Endothelial cell of umbilical vein (primary cell): ENCODE measurements around the gene BRF1. TPM values are rescaled to one million over a fixed set of nuclear protein-coding genes. Genes with fewer than 3 reads are reported as not detected.

Source experiments
- BruUV-seq: library from RNA; stranded (reverse); fragments of 400-500 nt; replicated peaks from 2 replicates; lab custom pipeline; 2021; lab: Mats Ljungman, UMichigan
- CTCF ChIA-PET: fragments of 300-600, 350-600 bp; sonication (Branson Sonifier 250); formaldehyde crosslinking; loops from one replicate; lab custom pipeline; 2021; ENCODE audit warnings: antibody characterized with exemption, inconsistent platforms; lab: Charles Lee
- POLR2A ChIA-PET: fragments of 300-600, 350-600 bp; sonication (Branson Sonifier 250); formaldehyde crosslinking; loops from one replicate; lab custom pipeline; 2021; ENCODE audit warnings: antibody characterized with exemption, inconsistent platforms; lab: Charles Lee
- DNase-seq: peaks from one replicate; pipeline ENCODE4 v3.0.0-alpha.2; 2011; ENCODE audit warnings: low read depth, low spot score
- FAIRE-seq: peaks from 2 replicates; lab custom pipeline; 2011; peaks lifted over from hg19 to GRCh38; lab: Jason Lieb, UNC
- H2AFZ ChIP-seq: 2 replicates; pipeline ENCODE4 v1.6.0; 2012; ENCODE audit warnings: low read depth, low read length, control low read depth, inconsistent platforms
- H3K27ac ChIP-seq: 2 replicates; pipeline ENCODE4 v1.5.1; 2011; ENCODE audit warnings: low read depth, mild to moderate bottlenecking, control low read depth, low read length, moderate library complexity; ENCODE audit not compliant: insufficient read depth
- H3K27me3 ChIP-seq, 2 experiments: 2 replicates each; pipeline versions ENCODE4 v1.6.0 to v1.6.1; 2011; ENCODE audit warnings: low read length in 2 of 2, mixed read lengths in 1 of 2; ENCODE audit not compliant: control insufficient read depth in 2 of 2, insufficient read depth in 2 of 2
- H3K36me3 ChIP-seq, 2 experiments: 2 replicates in 1 of 2; 3 replicates in 1 of 2; pipeline ENCODE4 v1.5.1; 2011; ENCODE audit warnings: low read length in 2 of 2, mild to moderate bottlenecking in 1 of 2, moderate library complexity in 1 of 2; ENCODE audit not compliant: control insufficient read depth in 2 of 2, insufficient read depth in 2 of 2; ENCODE audit errors: extremely low read depth in 1 of 2
- H3K4me1 ChIP-seq: 3 replicates; pipeline ENCODE4 v1.5.1; 2011; ENCODE audit warnings: mild to moderate bottlenecking, low read length; ENCODE audit not compliant: control insufficient read depth, insufficient read depth; ENCODE audit errors: extremely low read depth
- H3K4me2 ChIP-seq: 2 replicates; pipeline ENCODE4 v1.6.1; 2011; ENCODE audit warnings: low read length, control low read depth, mixed read lengths; ENCODE audit not compliant: insufficient read depth
- H3K4me3 ChIP-seq, 3 experiments: fragments of 200-600 bp in 1 of 3; sonication (generic), shearing (Covaris generic) in 1 of 3; replicated peaks in 1 of 3; 2 replicates each; pipeline ENCODE4 v1.5.1; 2011 to 2016; ENCODE audit warnings: control low read depth in 3 of 3, low read length in 3 of 3, mild to moderate bottlenecking in 2 of 3, inconsistent platforms in 1 of 3, low read depth in 1 of 3, moderate library complexity in 1 of 3; ENCODE audit not compliant: insufficient read depth in 1 of 3
- H3K79me2 ChIP-seq: 2 replicates; pipeline ENCODE4 v1.6.0; 2012; ENCODE audit warnings: low read length, inconsistent platforms; ENCODE audit not compliant: control insufficient read depth, insufficient read depth
- H3K9ac ChIP-seq: replicated peaks from 2 replicates; pipeline ENCODE3; 2011; ENCODE audit warnings: low read length, control low read depth; ENCODE audit not compliant: insufficient read depth; ENCODE audit errors: extremely low read depth
- H3K9me1 ChIP-seq: replicated peaks from 3 replicates; pipeline ENCODE4 v1.6.0; 2011; ENCODE audit warnings: mild to moderate bottlenecking, low read length; ENCODE audit not compliant: control insufficient read depth, insufficient read depth; ENCODE audit errors: extremely low read depth
- H3K9me3 ChIP-seq: replicated peaks from 2 replicates; pipeline ENCODE4 v1.5.1; 2012; ENCODE audit warnings: low read length, inconsistent platforms; ENCODE audit not compliant: control insufficient read depth, insufficient read depth
- H4K20me1 ChIP-seq: replicated peaks from 2 replicates; pipeline ENCODE3; 2011; ENCODE audit warnings: mild to moderate bottlenecking, low read length; ENCODE audit not compliant: control insufficient read depth, insufficient read depth; ENCODE audit errors: extremely low read depth
- EZH2 ChIP-seq: IDR thresholded peaks from 2 replicates; pipeline ENCODE4 v1.6.1; 2012; ENCODE audit warnings: borderline replicate concordance, low read depth, mild to moderate bottlenecking, moderate library complexity, low read length, inconsistent platforms; ENCODE audit not compliant: severe bottlenecking
- FOS ChIP-seq: IDR thresholded peaks from 2 replicates; pipeline ENCODE4 v1.6.1; 2011; ENCODE audit warnings: mild to moderate bottlenecking, low read length, moderate library complexity, borderline replicate concordance; ENCODE audit not compliant: insufficient read depth
- GATA2 ChIP-seq: IDR thresholded peaks from 2 replicates; pipeline ENCODE4 v1.7.0; 2011; ENCODE audit warnings: low read depth, mild to moderate bottlenecking, moderate library complexity, mixed read lengths, low read length; ENCODE audit not compliant: insufficient read length, insufficient read depth
- MYC ChIP-seq: IDR thresholded peaks from one replicate; pipeline ENCODE4 v1.6.1; 2011; ENCODE audit warnings: mild to moderate bottlenecking, low read depth, low read length
- dilution Hi-C: fragments of 300-500 bp; cut with MboI; formaldehyde crosslinking; loops from one replicate; pipeline ENCODE4 v1.15.0; 2019; ENCODE audit warnings: low sequenced_read_pairs; ENCODE audit not compliant: extremely low pct_ligation_motif_present
- intact Hi-C: fragments of 100-400 bp; cut with micrococcal nuclease; formaldehyde crosslinking; loops from one replicate; pipeline ENCODE4 v1.10.0; 2022
- polyA plus RNA-seq, 4 experiments: library from polyadenylated mRNA; depleted of rRNA in 3 of 4; stranded (reverse) in 3 of 4; unstranded in 1 of 4; fragments of >200 nt; gene quantifications; 2 replicates each; pipeline versions ENCODE4 v1.2.1 to v1.2.3, GENCODE V29; 2011 to 2012; ENCODE audit warnings: missing spikeins in 1 of 4
- total RNA-seq: library from RNA; stranded (reverse); gene quantifications from 2 replicates; pipeline ENCODE4 v1.2.3, GENCODE V29; 2021
- TF ChIP-seq, protein P1 (sequence below): IDR thresholded peaks from 2 replicates; pipeline ENCODE4 v1.6.1; 2011; ENCODE audit not compliant: insufficient read depth, insufficient read length

BRF1 gene
- total and polyA plus RNA-seq, 2 donors (not counting 3 experiments of a cell fraction or from before 2014, with no cell fraction given), result 19.0 to 47.2 TPM

GRCh38 chr14:105185973-105186372 is 114.8 kb downstream of the BRF1 start:
- Histone ChIP-seq H3K27me3 (no peaks in the 10 kb centered on the region), H3K9me3 (peaks cover 2% of the 10 kb centered on the region), H3K27ac (no peak overlapping the region), H3K9ac (no peak overlapping the region), H3K4me1 (no peaks in the 10 kb centered on the region), H3K9me1 (no peaks in the 10 kb centered on the region), H4K20me1 (no peaks in the 10 kb centered on the region), H2AFZ (no peak overlapping the region), H3K79me2 (no peaks in the 10 kb centered on the region), H3K36me3 (no peaks in the 10 kb centered on the region), H3K4me2 (no peak overlapping the region), H3K4me3 (no peak overlapping the region)
- ChIA-PET CTCF (interaction anchor here (1.1 to 1.7 kb wide), 2 partner anchors 8 to 17 kb away, joined by 3 to 6 read pairs; no protein-coding TSS in a partner anchor), POLR2A (no interaction called here)
- intact Hi-C loops (no loop called here), dilution Hi-C loops (no loop called here)
- BruUV-seq, result no TSS peak
- DNase-seq (no peak), FAIRE-seq (no peak)
- TF ChIP-seq GATA2, result no peak
- no peak for TF ChIP-seq EZH2
- TF ChIP-seq MYC, result no peak
- no peak for TF ChIP-seq FOS

- dilution Hi-C loops, result no loop called here
- DNase-seq (no peak), FAIRE-seq (no peak)
Measured at GRCh38 chr14:105185001-105185400, 115.8 kb downstream of the BRF1 start.

More at GRCh38 chr14:105185001-105185400, 115.8 kb downstream of the BRF1 start:
- BruUV-seq, result no TSS peak
- POLR2A ChIA-PET, result no interaction called here
- Histone ChIP-seq H3K4me1 (peaks cover 5% of the 10 kb centered on the region), H4K20me1 (no peaks in the 10 kb centered on the region), H3K27ac (no peak overlapping the region), H3K79me2 (no peaks in the 10 kb centered on the region), H3K9me3 (peaks cover 2% of the 10 kb centered on the region), H3K9ac (no peak overlapping the region), H3K27me3 (no peaks in the 10 kb centered on the region), H2AFZ (no peak overlapping the region), H3K4me2 (no peak overlapping the region), H3K36me3 (no peaks in the 10 kb centered on the region), H3K9me1 (no peaks in the 10 kb centered on the region), H3K4me3 (no peak overlapping the region)
- CTCF ChIA-PET, result interaction anchor here (0.9 to 1.7 kb wide), 3 partner anchors 9 to 95 kb away, joined by 3 to 6 read pairs (median 3); no protein-coding TSS in a partner anchor
- TF ChIP-seq EZH2, result no peak
- TF ChIP-seq, protein P1, sequence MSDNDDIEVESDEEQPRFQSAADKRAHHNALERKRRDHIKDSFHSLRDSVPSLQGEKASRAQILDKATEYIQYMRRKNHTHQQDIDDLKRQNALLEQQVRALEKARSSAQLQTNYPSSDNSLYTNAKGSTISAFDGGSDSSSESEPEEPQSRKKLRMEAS, result no peak
- intact Hi-C loops, result no loop called here
